OCI-M2 (cell line): ENCODE data around the gene ART3.
A peak's percentile ranks its signal among the peaks of the same experiment; 100 is the strongest.
"Not testable (repeated sequence)": the region's sequence is repeated elsewhere in the genome, so short reads cannot be mapped to it uniquely, and the experiment has no call there.

Experiments used
- DNase-seq: peaks from one replicate; lab custom pipeline; 2025; ENCODE audit not compliant: unreplicated experiment; lab: John Stamatoyannopoulos, UW

Gene ART3

DNA sequence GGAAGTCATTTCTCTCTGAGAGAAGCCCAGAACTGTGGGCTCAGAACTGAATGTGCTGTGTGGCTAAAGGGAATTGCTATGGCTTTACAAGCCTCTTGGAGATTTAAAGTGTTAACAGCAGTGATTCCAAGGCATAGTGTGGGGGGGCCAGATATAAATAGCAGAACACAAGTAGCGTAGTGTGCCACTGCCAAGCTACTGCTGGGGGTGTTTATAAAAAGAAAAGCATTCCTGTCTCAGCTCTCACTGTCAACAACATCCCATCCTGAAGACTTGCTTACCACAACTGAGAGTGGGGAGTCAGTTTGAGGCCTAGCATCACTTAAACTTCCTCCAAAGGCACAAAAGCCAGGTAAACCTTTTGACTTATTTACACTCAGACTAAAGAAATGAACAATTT, at the start of gene ART3:
ART3 (plus strand) TSS at position 242 of the 400 bp plus-strand sequence. CDS start 1,181 bp downstream, outside the sequence.
- no peak for DNase-seq

DNA sequence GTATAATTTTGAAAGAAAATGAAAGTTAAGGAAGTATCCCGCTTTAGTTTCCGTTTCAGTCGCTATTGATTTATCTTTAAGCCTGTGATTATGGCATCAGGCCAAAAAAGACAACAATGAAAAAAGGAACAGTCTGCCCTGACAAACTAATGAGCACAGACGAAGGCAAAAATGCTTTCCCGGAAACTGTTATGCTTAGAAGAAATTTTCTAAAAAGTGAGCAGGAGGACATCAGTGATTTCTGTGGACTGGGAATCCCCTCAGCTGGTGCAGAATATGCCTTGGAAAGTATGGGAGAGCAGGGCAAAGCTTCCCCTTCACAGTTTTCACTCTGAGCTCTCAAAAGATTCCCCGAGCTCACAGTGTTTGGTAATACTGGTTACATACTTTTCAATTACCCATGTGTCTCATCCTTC, 46.2 kb upstream of the ART3 start:
- peak; percentile 5 for DNase-seq

- no peak for DNase-seq
Observed at GRCh38 chr4:76029300-76029699, 45.2 kb upstream of the ART3 start.

GRCh38 chr4:76035141-76035540, 39.4 kb upstream of the ART3 start:
- no peak for DNase-seq

DNA sequence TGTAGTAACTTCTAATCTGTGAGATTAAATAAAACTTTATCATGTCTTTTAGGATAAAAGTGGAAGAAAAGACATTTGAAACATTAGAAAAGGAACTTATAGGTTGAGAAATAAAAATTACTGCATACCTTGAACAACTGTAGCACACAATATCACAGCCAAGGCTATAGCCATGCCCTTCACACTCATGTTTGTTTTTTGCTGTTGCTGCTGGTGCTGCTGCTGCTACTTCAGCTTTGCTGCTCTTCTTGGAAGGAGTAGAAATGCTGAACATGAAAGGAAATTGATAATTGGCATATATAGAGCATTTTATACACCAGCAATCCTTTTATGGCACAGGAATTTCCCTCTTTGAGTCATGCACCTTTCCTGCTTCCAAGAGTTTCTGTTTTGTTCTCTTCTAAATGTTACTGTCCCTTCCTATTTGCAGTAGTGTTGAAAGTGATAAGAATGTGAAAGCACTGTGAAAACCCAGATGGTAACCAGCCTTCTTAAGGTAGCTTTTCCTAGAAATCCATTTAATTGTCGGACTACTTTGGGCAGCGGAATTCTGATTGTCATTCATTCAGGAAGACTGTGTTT, 38.6 kb upstream of the ART3 start, which contains the start of gene CXCL11:
CXCL11 (minus strand) TSS at position 272 of the 582 bp plus-strand sequence; CDS start at position 189, 83 bp downstream.
- DNase-seq, result no peak

DNA sequence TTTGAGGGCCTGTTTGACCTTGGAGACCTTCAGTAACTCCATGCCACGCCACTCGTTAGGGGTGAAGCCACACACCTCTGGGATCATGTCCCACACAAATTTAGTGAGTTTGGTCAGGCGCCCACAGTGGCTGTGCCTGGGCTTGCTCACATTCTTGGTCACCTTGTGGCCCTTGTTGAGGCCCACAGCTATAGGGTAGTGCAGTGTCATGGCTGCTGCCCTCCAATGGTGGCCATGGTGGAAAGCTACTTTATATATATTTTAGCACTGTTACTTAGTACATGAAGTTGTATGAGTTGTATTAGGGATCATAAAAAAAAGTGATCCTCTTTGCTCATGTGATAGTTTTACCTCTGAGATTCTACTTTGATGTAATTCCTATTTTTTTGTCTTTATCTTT, 37.7 kb upstream of the ART3 start:
- DNase-seq, result no peak

- not testable (repeated sequence) for DNase-seq
Observed at GRCh38 chr4:76042241-76042998, 32.1 kb upstream of the ART3 start.

DNA sequence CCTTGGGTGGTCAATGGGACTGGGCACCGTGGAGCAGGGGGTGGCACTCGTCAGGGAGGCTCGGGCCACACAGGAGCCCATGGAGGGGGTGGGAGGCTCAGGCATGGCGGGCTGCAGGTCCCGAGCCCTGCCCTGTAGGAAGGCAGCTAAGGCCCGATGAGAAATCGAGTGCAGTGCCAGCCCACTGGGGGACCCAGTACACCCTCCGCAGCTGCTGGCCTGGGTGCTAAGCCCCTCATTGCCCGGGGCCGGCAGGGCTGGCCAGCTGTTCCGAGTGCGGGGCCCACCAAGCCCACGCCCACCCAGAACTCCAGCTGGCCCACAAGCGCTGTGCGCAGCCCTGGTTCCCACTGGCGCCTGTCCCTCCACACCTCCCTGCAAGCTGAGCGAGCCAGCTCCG, 31.2 kb upstream of the ART3 start:
- not testable (repeated sequence) for DNase-seq

DNA sequence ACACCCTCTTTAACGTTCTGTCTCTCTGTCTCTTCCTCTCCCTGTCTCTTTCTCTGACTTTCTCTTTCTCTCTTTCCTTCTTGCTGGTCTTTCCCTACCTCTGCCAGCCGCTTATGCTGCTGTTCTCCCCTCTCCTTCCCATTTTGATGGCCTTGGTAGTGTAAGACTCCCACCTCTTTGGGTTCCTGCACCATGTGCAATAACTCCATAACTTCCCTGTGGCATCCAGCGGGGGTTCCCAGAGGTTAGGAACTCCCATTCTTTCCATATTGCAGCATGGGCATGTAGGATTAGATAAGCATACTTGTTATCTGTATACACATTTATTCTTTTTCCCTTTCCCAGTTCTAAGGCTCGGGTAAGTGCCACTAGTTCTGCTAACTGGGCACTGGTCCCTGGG, 29.8 kb upstream of the ART3 start:
- not testable (repeated sequence) for DNase-seq

GRCh38 chr4:76049860-76050416, 24.6 kb upstream of the ART3 start:
- DNase-seq, result not testable (repeated sequence)

DNA sequence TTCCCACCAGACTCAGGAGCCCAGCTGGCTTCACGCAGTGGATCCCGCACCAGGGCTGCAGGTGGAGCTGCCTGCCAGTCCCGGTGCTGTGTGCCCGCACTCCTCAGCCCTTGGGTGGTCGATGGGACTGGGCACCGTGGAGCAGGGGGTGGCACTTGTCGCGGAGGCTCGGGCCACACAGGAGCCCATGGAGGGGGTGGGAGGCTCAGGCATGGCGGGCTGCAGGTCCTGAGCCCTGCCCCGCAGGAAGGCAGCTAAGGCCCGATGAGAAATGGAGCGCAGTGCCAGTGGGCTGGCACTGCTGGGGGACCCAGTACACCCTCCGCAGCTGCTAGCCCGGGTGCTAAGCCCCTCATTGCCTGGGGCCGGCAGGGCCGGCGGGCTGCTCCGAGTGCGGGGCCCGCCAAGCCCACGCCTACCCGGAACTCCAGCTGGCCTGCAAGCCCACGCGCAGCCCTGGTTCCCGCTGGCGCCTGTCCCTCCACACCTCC, 23.9 kb upstream of the ART3 start:
- not testable (repeated sequence) for DNase-seq

GRCh38 chr4:76053730-76054129, 20.8 kb upstream of the ART3 start:
- no peak for DNase-seq

- DNase-seq, result no peak
Observed at GRCh38 chr4:76055016-76055415, 19.5 kb upstream of the ART3 start.

DNA sequence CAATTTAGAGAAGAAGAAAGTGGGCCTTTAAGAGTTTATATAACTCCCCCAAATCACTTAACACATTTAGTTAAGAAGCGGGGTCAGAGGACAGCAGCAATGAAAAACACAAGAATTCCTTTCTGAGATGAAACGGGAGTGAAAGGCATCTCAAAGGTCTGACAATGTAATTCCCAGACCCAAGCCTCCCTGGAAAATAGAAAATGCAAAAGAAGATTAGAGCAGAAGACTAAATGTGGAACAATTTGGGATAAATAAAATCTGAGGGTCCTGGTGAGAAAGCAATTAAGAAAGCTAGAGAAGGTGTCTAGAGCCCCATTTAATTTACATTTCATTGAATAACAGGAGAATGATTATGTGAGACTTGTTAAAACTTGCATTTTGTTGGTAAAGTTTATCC, 19.1 kb upstream of the ART3 start:
- no peak for DNase-seq

- no peak for DNase-seq
Observed at GRCh38 chr4:76058302-76058701, 16.2 kb upstream of the ART3 start.

DNA sequence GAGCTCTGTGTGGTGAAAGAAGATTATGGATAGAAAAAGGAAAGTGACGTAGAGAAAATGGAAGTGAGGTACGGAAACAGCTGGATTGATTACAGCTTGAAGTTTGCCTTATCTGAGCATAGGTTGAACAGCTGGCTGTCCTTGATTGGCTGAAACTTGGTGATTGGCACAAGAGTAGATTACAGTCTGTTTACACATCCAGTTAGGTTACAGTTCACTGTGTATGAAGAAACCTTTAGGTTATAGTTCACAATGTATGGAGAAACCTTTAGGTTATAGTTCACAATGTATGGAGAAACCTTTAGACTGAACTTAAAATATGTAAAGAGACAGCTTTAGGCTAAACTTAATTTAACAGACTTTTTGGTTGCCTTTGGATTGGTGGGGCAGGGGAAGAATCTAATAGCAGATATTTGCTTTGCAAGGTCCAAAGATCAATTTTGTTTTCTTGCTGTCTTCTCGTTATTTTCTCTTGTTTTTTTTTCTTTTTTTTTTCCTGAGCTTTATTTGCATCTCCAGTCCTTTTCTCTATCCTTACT, 15.6 kb upstream of the ART3 start:
- no peak for DNase-seq

- DNase-seq, result no peak
Observed at GRCh38 chr4:76059750-76060149, 14.8 kb upstream of the ART3 start.

- DNase-seq, result no peak
Observed at GRCh38 chr4:76060506-76060905, 14.0 kb upstream of the ART3 start.

DNA sequence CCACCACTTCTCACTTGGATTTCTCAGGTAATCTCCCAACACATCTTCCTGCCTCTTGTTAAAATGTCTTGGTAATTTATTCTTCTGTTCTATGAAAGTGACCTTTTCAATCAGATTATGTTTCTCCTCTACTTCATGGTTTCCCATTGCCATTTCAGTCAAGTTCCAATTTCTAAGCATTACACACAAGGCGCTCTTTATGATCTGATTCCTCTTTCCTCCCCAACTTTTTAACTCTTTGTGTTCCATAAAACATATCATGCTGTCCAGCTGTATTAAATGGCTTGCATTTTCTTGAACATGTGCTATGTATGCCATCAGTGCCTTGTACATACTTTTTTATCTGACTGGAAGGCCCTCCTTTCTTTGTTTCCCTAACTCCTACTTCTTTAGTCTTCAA, 13.1 kb upstream of the ART3 start:
- no peak for DNase-seq

- DNase-seq, result no peak
Observed at GRCh38 chr4:76061982-76062381, 12.5 kb upstream of the ART3 start.

DNA sequence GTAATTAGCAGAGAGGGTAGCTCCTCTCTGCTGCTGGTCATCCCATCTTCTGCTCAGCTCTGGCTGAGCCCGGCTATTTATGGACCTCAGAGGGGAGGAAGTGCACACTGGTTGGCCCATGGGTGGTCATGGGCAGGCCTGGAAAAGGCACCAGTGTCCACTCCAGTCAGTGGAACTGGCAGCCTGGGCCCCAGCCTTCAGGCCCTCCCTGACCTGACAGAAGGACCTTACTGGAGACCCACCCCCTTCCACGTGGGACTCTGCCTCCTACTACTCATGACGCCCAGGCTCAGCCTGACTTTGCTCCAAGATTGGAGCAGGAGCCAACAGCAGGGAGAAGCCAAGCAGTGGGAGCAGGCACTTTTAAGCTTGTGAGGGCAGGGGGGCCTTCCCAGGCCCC, 8.0 kb upstream of the ART3 start:
- DNase-seq, result no peak
